H9 (cell line): ENCODE measurements around the gene MSH4. TPM values are rescaled to one million over a fixed set of nuclear protein-coding genes. Genes with fewer than 3 reads are reported as not detected.

Experiments
- DNase-seq: peaks from one replicate; pipeline ENCODE4 v3.0.0-alpha.2; 2017
- H2AFZ ChIP-seq: one replicate; pipeline ENCODE4 v1.6.1; 2013; ENCODE audit warnings: mild to moderate bottlenecking, low read length, control low read depth, moderate library complexity
- H2AK5ac ChIP-seq: 2 replicates; pipeline ENCODE4 v1.6.1; 2013; ENCODE audit warnings: low read length, control low read depth, mixed read lengths; ENCODE audit not compliant: insufficient read length
- H2BK120ac ChIP-seq: one replicate; pipeline ENCODE4 v1.6.1; 2013; ENCODE audit warnings: low read depth, mild to moderate bottlenecking, low read length, control low read depth, inconsistent platforms; ENCODE audit not compliant: poor library complexity, severe bottlenecking
- H2BK12ac ChIP-seq: 2 replicates; pipeline ENCODE4 v1.6.1; 2013; ENCODE audit warnings: low read length, control low read depth, mixed read lengths, low read depth; ENCODE audit not compliant: insufficient read length
- H2BK15ac ChIP-seq: 2 replicates; pipeline ENCODE4 v1.6.1; 2013; ENCODE audit warnings: low read depth, low read length, control low read depth
- H2BK20ac ChIP-seq: one replicate; pipeline ENCODE4 v1.6.1; 2013; ENCODE audit warnings: low read depth, mild to moderate bottlenecking, low read length, control low read depth, inconsistent platforms; ENCODE audit not compliant: poor library complexity, severe bottlenecking
- H2BK5ac ChIP-seq: 2 replicates; pipeline ENCODE4 v1.6.1; 2013; ENCODE audit warnings: low read length, control low read depth, mixed read lengths; ENCODE audit not compliant: insufficient read length
- H3K14ac ChIP-seq: 2 replicates; pipeline ENCODE4 v1.6.1; 2013; ENCODE audit warnings: low read length, control low read depth; ENCODE audit not compliant: insufficient read depth
- H3K18ac ChIP-seq: 2 replicates; pipeline ENCODE4 v1.6.1; 2013; ENCODE audit warnings: low read depth, mild to moderate bottlenecking, mixed read lengths, low read length, control low read depth; ENCODE audit not compliant: insufficient read length
- H3K23ac ChIP-seq: 2 replicates; pipeline ENCODE4 v1.6.1; 2013; ENCODE audit warnings: low read length, control low read depth, mixed read lengths, low read depth; ENCODE audit not compliant: insufficient read length
- H3K23me2 ChIP-seq: 2 replicates; pipeline ENCODE4 v1.6.1; 2013; ENCODE audit warnings: low read depth, mild to moderate bottlenecking, mixed read lengths, low read length, control low read depth; ENCODE audit not compliant: insufficient read length, poor library complexity, severe bottlenecking
- H3K27ac ChIP-seq: 2 replicates; pipeline ENCODE4 v1.5.1; 2013; ENCODE audit warnings: low read length, control low read depth, mixed read lengths, low read depth; ENCODE audit not compliant: insufficient read length
- H3K27me3 ChIP-seq: 2 replicates; pipeline ENCODE4 v1.6.1; 2013; ENCODE audit warnings: low read length, control low read depth, inconsistent platforms; ENCODE audit not compliant: insufficient read depth
- H3K4ac ChIP-seq: 2 replicates; pipeline ENCODE4 v1.6.1; 2013; ENCODE audit warnings: low read depth, mild to moderate bottlenecking, control low read depth, inconsistent platforms, low read length, moderate library complexity
- H3K4me1 ChIP-seq: 2 replicates; pipeline ENCODE4 v1.6.1; 2013; ENCODE audit warnings: low read length, control low read depth, inconsistent platforms; ENCODE audit not compliant: insufficient read depth
- H3K4me2 ChIP-seq: 2 replicates; pipeline ENCODE4 v1.6.1; 2013; ENCODE audit warnings: low read length, control low read depth, mixed read lengths; ENCODE audit not compliant: insufficient read length, insufficient read depth
- H3K56ac ChIP-seq: 2 replicates; pipeline ENCODE4 v1.6.1; 2013; ENCODE audit warnings: low read depth, mild to moderate bottlenecking, mixed read lengths, low read length, control low read depth; ENCODE audit not compliant: insufficient read length
- H3K79me1 ChIP-seq: 2 replicates; pipeline ENCODE4 v1.6.1; 2013; ENCODE audit warnings: low read depth, mild to moderate bottlenecking, moderate library complexity, low read length, control low read depth, inconsistent platforms; ENCODE audit not compliant: insufficient read depth, poor library complexity, severe bottlenecking
- H3K79me2 ChIP-seq: 2 replicates; pipeline ENCODE4 v1.6.1; 2013; ENCODE audit warnings: low read length, control low read depth, inconsistent platforms; ENCODE audit not compliant: insufficient read depth
- H3K9ac ChIP-seq: 2 replicates; pipeline ENCODE4 v1.6.1; 2013; ENCODE audit warnings: low read length, control low read depth, mixed read lengths; ENCODE audit not compliant: insufficient read length; ENCODE audit errors: extremely low read depth
- H3K9me3 ChIP-seq: one replicate; pipeline ENCODE4 v1.6.1; 2013; ENCODE audit warnings: low read depth, low read length, inconsistent platforms; ENCODE audit not compliant: control insufficient read depth
- H3T11ph ChIP-seq: one replicate; pipeline ENCODE4 v1.6.1; 2013; ENCODE audit warnings: mild to moderate bottlenecking, low read length, control low read depth, inconsistent platforms
- H4K20me1 ChIP-seq: one replicate; pipeline ENCODE4 v1.6.1; 2013; ENCODE audit not compliant: control insufficient read depth, insufficient read length, insufficient read depth
- H4K5ac ChIP-seq: 2 replicates; pipeline ENCODE4 v1.6.1; 2013; ENCODE audit warnings: low read depth, mild to moderate bottlenecking, mixed read lengths, low read length, control low read depth; ENCODE audit not compliant: insufficient read length
- H4K8ac ChIP-seq: replicated peaks from 2 replicates; pipeline ENCODE4 v1.6.1; 2013; ENCODE audit warnings: low read length, control low read depth, mixed read lengths, low read depth; ENCODE audit not compliant: insufficient read length
- H4K91ac ChIP-seq: 2 replicates; pipeline ENCODE4 v1.6.1; 2013; ENCODE audit warnings: low read depth, mild to moderate bottlenecking, moderate library complexity, mixed read lengths, low read length, control low read depth; ENCODE audit not compliant: insufficient read length
- H3K27ac Mint-ChIP-seq, 3 experiments: 2 replicates in 2 of 3; 3 replicates in 1 of 3; pipeline ENCODE4 v1.8.0; 2020 to 2021; ENCODE audit warnings: mixed read lengths in 3 of 3, mild to moderate bottlenecking in 1 of 3, moderate library complexity in 1 of 3
- H3K27me3 Mint-ChIP-seq: 2 replicates; pipeline ENCODE4 v1.8.0; 2021; ENCODE audit warnings: low read depth, mild to moderate bottlenecking, moderate library complexity, mixed read lengths
- H3K36me3 Mint-ChIP-seq, 3 experiments: 2 replicates in 2 of 3; 3 replicates in 1 of 3; pipeline ENCODE4 v1.8.0; 2020 to 2021; ENCODE audit warnings: low read depth in 3 of 3, mixed read lengths in 3 of 3; ENCODE audit not compliant: insufficient read depth in 1 of 3
- H3K4me1 Mint-ChIP-seq, 2 experiments: 2 replicates each; pipeline ENCODE4 v1.8.0; 2020; ENCODE audit warnings: mixed read lengths in 2 of 2
- H3K4me3 Mint-ChIP-seq, 2 experiments: 2 replicates in 1 of 2; 3 replicates in 1 of 2; pipeline ENCODE4 v1.8.0; 2020 to 2021; ENCODE audit warnings: mild to moderate bottlenecking in 2 of 2, mixed read lengths in 2 of 2, moderate library complexity in 1 of 2
- H3K9me3 Mint-ChIP-seq, 2 experiments: 2 replicates in 1 of 2; 3 replicates in 1 of 2; pipeline ENCODE4 v1.8.0; 2020; ENCODE audit warnings: mild to moderate bottlenecking in 2 of 2, mixed read lengths in 2 of 2, moderate library complexity in 1 of 2
- CTCF ChIP-seq: fragments of 200-600 bp; sonication (generic); conservative IDR thresholded peaks from 3 replicates; pipeline ENCODE4 v1.8.0; 2021; ENCODE audit warnings: antibody characterized with exemption, mild to moderate bottlenecking
- WGBS: extraction: QIAGEN DNeasy Blood & Tissue Kit; methylation state at CpG from one replicate; pipeline ENCODE4 v1.1.7; 2013; ENCODE audit warnings: missing lambda C conversion rate, low lambda C conversion rate, mixed read lengths; ENCODE audit not compliant: insufficient read length; ENCODE audit errors: extremely low coverage; 5-methylcytosine and 5-hydroxymethylcytosine counted together
- total RNA-seq: library from RNA; stranded (reverse); gene quantifications from 2 replicates; pipeline ENCODE4 v1.2.1, GENCODE V29; 2021

Gene MSH4
- total RNA-seq, 1 experiment from 2014 or later: 0.63 TPM

- no CpG with 5 or more reads among the region's 1 CpG for WGBS
- no peaks in the 10 kb centered on the region for H3K4me1 Mint-ChIP-seq
- Histone ChIP-seq H4K91ac (no peak overlapping the region), H2AFZ (no peak overlapping the region), H4K5ac (no peak overlapping the region), H2BK120ac (no peak overlapping the region), H3K9me3 (no peaks in the 10 kb centered on the region), H4K20me1 (no peaks in the 10 kb centered on the region), H2BK5ac (no peak overlapping the region), H3K4ac (no peak overlapping the region), H2AK5ac (no peak overlapping the region), H3K56ac (no peak overlapping the region), H3K4me1 (no peaks in the 10 kb centered on the region), H3K27me3 (no peaks in the 10 kb centered on the region), H3K23ac (no peak overlapping the region), H3K4me2 (no peak overlapping the region), H3K18ac (no peak overlapping the region), H2BK12ac (no peak overlapping the region), H3K79me1 (no peaks in the 10 kb centered on the region), H4K8ac (no peak overlapping the region), H3K79me2 (no peaks in the 10 kb centered on the region), H2BK20ac (no peak overlapping the region), H3T11ph (no peak overlapping the region), H3K14ac (no peak overlapping the region), H3K23me2 (no peaks in the 10 kb centered on the region), H3K27ac (no peak overlapping the region), H3K9ac (no peak overlapping the region), H2BK15ac (no peak overlapping the region)
- no peak overlapping the region for H3K27ac Mint-ChIP-seq
- H3K9me3 Mint-ChIP-seq: no peaks in the 10 kb centered on the region; a peak in 1 of 5 replicates
- no peaks in the 10 kb centered on the region for H3K27me3 Mint-ChIP-seq
- H3K36me3 Mint-ChIP-seq: no peaks in the 10 kb centered on the region
- no peak overlapping the region for H3K4me3 Mint-ChIP-seq
- DNase-seq: no peak
- TF ChIP-seq CTCF: no peak
These were observed 126.0 kb downstream of the MSH4 start for GRCh38 chr1:75922698-75923097.
